GM18511 (cell line): ENCODE measurements around the gene KIF4A.
A peak's percentile ranks its signal among the peaks of the same experiment; 100 is the strongest.

Experiments used
- ATAC-seq: cut with Tn5 transposase; IDR thresholded peaks from one replicate; pipeline ENCODE4 v1.9.1; 2021; ENCODE audit warnings: mild to moderate bottlenecking, moderate library complexity; ENCODE audit not compliant: unreplicated experiment

The KIF4A gene

GRCh38 chrX:70436343-70436742 is 146.4 kb downstream of the KIF4A start:
- no peak for ATAC-seq

- no peak for ATAC-seq
Observed at GRCh38 chrX:70437011-70437410, 147.1 kb downstream of the KIF4A start.

- ATAC-seq = no peak
Observed at GRCh38 chrX:70437921-70438665, 148.2 kb downstream of the KIF4A start.

GRCh38 chrX:70439016-70439415 is 149.1 kb downstream of the KIF4A start:
- peak; percentile 39 for ATAC-seq

- ATAC-seq = no peak
Observed at GRCh38 chrX:70442224-70442623, 152.3 kb downstream of the KIF4A start.

GRCh38 chrX:70444326-70444945 is 154.5 kb downstream of the KIF4A start, which contains the start of gene DLG3:
Gene DLG3 (plus strand): TSS chrX:70444835. CDS start chrX:70445202, 367 bp downstream.
- peak; percentile 53 for ATAC-seq

- peak; percentile 37 for ATAC-seq
Observed at GRCh38 chrX:70444946-70445656, 155.2 kb downstream of the KIF4A start.

- no peak for ATAC-seq
Observed at GRCh38 chrX:70445951-70446350, 156.0 kb downstream of the KIF4A start.

GRCh38 chrX:70446380-70447350 is 156.8 kb downstream of the KIF4A start:
- no peak for ATAC-seq

- no peak for ATAC-seq
Observed at GRCh38 chrX:70449457-70449966, 159.6 kb downstream of the KIF4A start.

GRCh38 chrX:70452143-70452733 is 162.3 kb downstream of the KIF4A start:
- ATAC-seq = peak; percentile 46

GRCh38 chrX:70453024-70453618 is 163.2 kb downstream of the KIF4A start:
- no peak for ATAC-seq

GRCh38 chrX:70454441-70455365 is 164.8 kb downstream of the KIF4A start:
- peak; percentile 60 for ATAC-seq

GRCh38 chrX:70455366-70456202 is 165.7 kb downstream of the KIF4A start:
- ATAC-seq = peak; percentile 19

- peak; percentile 23 for ATAC-seq
Observed at GRCh38 chrX:70456256-70456655, 166.4 kb downstream of the KIF4A start.

- ATAC-seq = no peak
Observed at GRCh38 chrX:70461026-70461425, 171.1 kb downstream of the KIF4A start.

GRCh38 chrX:70464051-70464450 is 174.1 kb downstream of the KIF4A start:
- no peak for ATAC-seq

- no peak for ATAC-seq
Observed at GRCh38 chrX:70466968-70467367, 177.1 kb downstream of the KIF4A start.
